ENCODE measurements around the gene TMEM150A. TPM values are rescaled to one million over a fixed set of nuclear protein-coding genes. Genes with fewer than 3 reads are reported as not detected.

The TMEM150A gene
- total RNA-seq, 1 donor from 2014 or later, result 10.1 TPM

GRCh38 chr2:85648619-85649018 lies 46.1 kb upstream of the TMEM150A start:
- intact Hi-C loops (cut with micrococcal nuclease), result loop anchor here (10.0 kb wide), 1 partner anchor 56 kb away; no protein-coding TSS in a partner anchor
- DNase-seq, result no peak
- peaks cover 95% of the 10 kb centered on the region for H3K36me3 ChIP-seq
- H3K4me3 ChIP-seq, result no peak overlapping the region
- peak overlapping the region; percentile 54 for H3K27ac ChIP-seq (replicated peaks)
- peak; percentile 57 for TF ChIP-seq CTCF (IDR thresholded peaks at IDR 0.05; ENCODE audit: borderline replicate concordance)
- no peaks in the 10 kb centered on the region for H3K9me3 ChIP-seq (replicated peaks)
- peaks cover 16% of the 10 kb centered on the region for H3K4me1 ChIP-seq
- H3K27me3 ChIP-seq (ENCODE audit: low read depth), result no peaks in the 10 kb centered on the region

GRCh38 chr2:85647823-85648526 lies 45.5 kb upstream of the TMEM150A start:
- no peaks in the 10 kb centered on the region for H3K27me3 ChIP-seq (ENCODE audit: low read depth)
- no peak for TF ChIP-seq CTCF (IDR thresholded peaks at IDR 0.05; ENCODE audit: borderline replicate concordance)
- no peaks in the 10 kb centered on the region for H3K9me3 ChIP-seq (replicated peaks)
- DNase-seq, result no peak
- no peak overlapping the region for H3K4me3 ChIP-seq
- peaks cover 16% of the 10 kb centered on the region for H3K4me1 ChIP-seq
- intact Hi-C loops (cut with micrococcal nuclease), result loop anchor here (10.0 kb wide), 1 partner anchor 57 kb away; no protein-coding TSS in a partner anchor
- peaks cover 95% of the 10 kb centered on the region for H3K36me3 ChIP-seq
- H3K27ac ChIP-seq (replicated peaks), result no peak overlapping the region

- intact Hi-C loops (cut with micrococcal nuclease), result loop anchor here (10.0 kb wide), 1 partner anchor 59 kb away; no protein-coding TSS in a partner anchor
- TF ChIP-seq CTCF (IDR thresholded peaks at IDR 0.05; ENCODE audit: borderline replicate concordance), result no peak
- Histone ChIP-seq H3K27me3 (ENCODE audit: low read depth) (no peaks in the 10 kb centered on the region), H3K9me3 (replicated peaks) (no peaks in the 10 kb centered on the region), H3K36me3 (peaks cover 99% of the 10 kb centered on the region), H3K27ac (replicated peaks) (no peak overlapping the region), H3K4me1 (peaks cover 16% of the 10 kb centered on the region), H3K4me3 (no peak overlapping the region)
- no peak for DNase-seq
Observed at GRCh38 chr2:85646166-85646565, 43.7 kb upstream of the TMEM150A start.

GRCh38 chr2:85644909-85645308 lies 42.4 kb upstream of the TMEM150A start:
- peaks cover 15% of the 10 kb centered on the region for H3K4me1 ChIP-seq
- DNase-seq, result no peak
- H3K36me3 ChIP-seq, result peaks cover 100% of the 10 kb centered on the region
- no peak overlapping the region for H3K4me3 ChIP-seq
- H3K27ac ChIP-seq (replicated peaks), result no peak overlapping the region
- intact Hi-C loops (cut with micrococcal nuclease), result loop anchor here (10.0 kb wide), 1 partner anchor 60 kb away; no protein-coding TSS in a partner anchor
- TF ChIP-seq CTCF (IDR thresholded peaks at IDR 0.05; ENCODE audit: borderline replicate concordance), result no peak
- H3K27me3 ChIP-seq (ENCODE audit: low read depth), result no peaks in the 10 kb centered on the region
- H3K9me3 ChIP-seq (replicated peaks), result no peaks in the 10 kb centered on the region

- TF ChIP-seq CTCF (IDR thresholded peaks at IDR 0.05; ENCODE audit: borderline replicate concordance), result no peak
- no peak overlapping the region for H3K4me3 ChIP-seq
- H3K27me3 ChIP-seq (ENCODE audit: low read depth), result no peaks in the 10 kb centered on the region
- DNase-seq, result no peak
- H3K4me1 ChIP-seq, result peaks cover 2% of the 10 kb centered on the region
- intact Hi-C loops (cut with micrococcal nuclease), result loop anchor here (10.0 kb wide), 1 partner anchor 62 kb away; no protein-coding TSS in a partner anchor
- no peaks in the 10 kb centered on the region for H3K9me3 ChIP-seq (replicated peaks)
- peaks cover 100% of the 10 kb centered on the region for H3K36me3 ChIP-seq
- H3K27ac ChIP-seq (replicated peaks), result no peak overlapping the region
Observed at GRCh38 chr2:85642725-85643124, 40.2 kb upstream of the TMEM150A start.

Measured in left ventricle myocardium inferior (tissue), 1 donor.